GM21825 (cell line): ENCODE measurements around the gene GOPC.

Experiments
- ATAC-seq: cut with Tn5 transposase; IDR thresholded peaks from one replicate; pipeline ENCODE4 v1.9.1; 2021; ENCODE audit warnings: mild to moderate bottlenecking, moderate library complexity; ENCODE audit not compliant: unreplicated experiment

The GOPC gene

DNA sequence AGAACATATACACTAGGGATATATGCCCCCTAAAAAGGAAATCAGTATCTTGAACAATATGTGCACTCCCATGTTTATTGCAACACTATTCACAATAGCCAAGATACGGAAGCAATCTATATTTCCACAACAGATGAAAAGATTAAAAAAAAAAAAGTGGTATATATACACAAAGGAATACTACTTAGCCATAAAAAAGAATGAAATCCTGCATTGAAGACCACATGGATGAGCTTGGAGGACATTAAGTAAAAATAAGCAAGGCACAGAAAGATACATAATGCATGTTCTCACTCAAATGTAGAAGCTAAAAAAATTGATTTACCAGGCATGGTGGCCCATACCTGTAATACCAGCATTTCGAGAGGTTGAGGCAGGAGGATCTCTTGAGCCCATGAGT lies 4.6 kb downstream of the GOPC start:
- no peak for ATAC-seq

DNA sequence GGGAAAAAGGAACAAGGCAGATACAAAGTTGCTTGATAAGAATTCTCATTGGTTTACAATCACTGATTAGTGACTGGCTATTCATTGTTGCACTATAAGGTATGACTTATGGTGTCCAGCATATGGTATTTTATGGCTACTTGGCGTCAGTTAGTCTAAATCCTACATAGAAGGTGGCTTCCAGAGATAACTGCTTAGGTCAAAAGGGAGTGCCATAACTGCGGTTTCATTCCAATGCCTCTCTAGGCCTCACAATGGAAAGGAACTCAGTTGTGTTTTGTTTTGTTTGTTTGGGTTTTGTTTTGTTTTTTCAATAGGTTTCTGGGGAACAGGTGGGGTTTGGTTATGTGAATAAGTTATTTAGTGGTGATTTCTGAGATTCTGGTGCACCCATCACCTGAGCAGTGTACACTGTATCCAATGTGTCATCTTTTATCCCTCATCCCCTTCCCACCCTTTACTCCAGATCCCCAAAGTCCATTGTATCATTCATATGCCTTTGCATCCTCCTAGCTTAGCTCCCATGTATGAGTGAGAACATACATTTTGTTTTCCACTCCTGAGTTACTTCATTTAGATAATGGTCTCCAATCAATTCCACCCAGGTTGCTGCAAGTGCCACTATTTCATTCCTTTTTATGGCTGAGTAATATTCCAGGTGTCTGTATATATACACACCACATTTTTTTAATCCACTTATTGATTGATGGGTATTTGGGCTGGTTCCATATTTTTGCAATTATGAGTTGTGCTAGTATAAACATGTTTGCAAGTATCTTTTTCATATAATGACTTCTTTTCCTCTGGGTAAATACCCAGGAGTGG lies 7.0 kb downstream of the GOPC start:
- no peak for ATAC-seq

DNA sequence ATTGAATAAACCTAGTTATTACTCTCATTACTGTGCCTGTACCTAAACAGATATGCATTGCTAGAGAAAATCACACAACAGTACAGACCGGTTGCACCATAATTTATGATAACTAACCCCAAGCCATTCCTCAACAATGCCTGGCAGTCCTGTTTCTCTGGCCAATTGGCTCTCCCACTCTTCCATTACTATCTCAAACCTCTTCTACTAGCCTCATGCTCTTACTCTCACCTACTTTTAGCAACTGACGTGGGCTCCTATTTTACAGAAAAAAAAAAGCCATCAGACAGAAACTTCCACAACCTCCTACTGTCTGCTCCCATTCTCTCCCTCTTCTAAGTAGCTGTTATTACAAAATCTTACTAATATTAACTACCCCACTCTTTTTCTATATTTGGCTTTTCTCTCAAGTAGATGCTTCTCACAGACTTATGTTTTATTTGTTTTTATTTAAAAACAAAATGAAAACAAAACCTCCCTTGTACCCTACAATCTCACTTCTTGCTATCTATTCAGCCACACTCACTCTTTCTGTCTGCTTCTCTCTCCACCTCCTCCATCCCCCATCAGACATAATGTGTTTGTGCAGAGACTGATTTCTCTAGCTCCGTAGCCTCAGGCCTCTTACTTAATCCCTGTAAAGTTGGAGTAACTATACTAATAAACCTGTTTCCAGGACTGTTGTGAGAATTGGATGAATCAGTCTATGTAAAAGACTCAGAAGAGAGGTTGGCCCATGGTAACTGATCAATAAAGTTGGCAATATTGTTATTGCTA lies 9.1 kb downstream of the GOPC start:
- no peak for ATAC-seq

DNA sequence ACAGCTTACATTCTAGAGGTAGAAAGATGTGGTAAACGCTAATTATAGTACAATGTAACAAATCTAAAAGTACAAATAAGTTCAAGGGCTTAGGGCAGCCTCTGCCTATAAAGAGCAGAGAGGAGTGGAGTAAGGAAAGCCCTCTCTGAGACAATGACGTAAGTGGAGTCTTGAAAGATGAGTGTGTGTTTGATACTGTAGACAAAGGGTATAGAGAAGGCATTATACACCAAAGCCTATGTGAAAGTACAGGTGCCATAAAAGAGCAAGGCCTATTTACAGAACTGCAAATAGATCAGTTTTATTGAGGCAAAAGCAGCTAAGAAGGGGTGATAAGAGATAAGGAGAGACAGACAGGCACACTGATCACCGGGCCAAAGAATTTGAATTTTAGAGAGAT lies 10.9 kb downstream of the GOPC start:
- ATAC-seq, result no peak

DNA sequence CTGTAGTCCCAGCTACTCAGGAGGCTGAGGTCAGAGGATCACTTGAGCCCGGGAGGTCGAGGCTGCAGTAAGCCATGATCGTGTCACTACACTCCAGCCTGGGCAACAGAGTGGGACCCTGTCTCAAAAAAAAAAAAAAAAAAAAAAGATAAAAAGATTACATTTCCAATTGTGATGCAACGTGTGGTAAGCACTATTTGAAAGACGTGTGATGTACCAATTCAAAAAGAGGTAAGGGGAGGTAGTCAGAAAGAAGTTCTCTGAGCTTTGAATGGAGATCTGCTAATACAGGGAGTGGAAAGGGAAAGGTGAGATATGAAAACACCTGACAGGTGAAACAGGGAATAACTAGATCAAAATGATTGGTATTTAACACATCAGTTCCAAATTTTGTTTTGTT lies 11.9 kb downstream of the GOPC start:
- ATAC-seq, result no peak

DNA sequence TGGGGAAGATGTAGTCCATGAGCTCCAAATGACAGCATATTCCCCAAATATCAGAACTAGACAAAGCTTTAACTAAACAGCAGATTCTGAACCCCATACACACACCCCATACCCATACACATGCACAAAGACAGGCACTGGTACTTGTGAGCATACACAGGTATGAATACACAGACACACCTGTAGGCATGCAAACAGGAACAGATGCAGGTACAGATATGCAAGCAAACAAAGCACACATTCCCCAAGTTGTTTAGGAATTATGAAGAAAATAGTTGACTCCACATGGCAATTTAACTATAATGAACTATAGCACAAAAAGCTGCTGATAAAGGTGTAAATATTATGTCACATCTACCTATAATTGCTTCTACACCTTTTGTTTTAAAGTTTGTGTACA lies 16.7 kb downstream of the GOPC start:
- ATAC-seq, result no peak

DNA sequence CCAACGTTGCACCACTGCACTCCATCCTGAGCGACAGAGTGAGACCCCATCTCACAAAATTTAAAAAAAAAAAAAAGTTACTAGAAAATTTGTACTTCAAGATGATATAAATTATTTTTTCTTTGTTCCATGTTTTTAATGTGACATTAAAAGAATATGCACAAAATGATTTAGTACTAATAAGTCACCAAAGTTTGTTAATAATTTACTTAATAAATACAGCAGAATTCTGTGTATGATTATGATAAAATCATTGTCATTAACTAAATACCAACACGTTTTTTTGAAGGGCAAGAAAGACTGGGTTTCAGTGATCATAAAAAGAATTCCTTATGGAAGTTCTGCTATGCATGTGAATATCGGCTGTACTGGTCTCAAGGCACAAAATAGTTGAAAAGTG lies 28.1 kb downstream of the GOPC start:
- ATAC-seq, result no peak

DNA sequence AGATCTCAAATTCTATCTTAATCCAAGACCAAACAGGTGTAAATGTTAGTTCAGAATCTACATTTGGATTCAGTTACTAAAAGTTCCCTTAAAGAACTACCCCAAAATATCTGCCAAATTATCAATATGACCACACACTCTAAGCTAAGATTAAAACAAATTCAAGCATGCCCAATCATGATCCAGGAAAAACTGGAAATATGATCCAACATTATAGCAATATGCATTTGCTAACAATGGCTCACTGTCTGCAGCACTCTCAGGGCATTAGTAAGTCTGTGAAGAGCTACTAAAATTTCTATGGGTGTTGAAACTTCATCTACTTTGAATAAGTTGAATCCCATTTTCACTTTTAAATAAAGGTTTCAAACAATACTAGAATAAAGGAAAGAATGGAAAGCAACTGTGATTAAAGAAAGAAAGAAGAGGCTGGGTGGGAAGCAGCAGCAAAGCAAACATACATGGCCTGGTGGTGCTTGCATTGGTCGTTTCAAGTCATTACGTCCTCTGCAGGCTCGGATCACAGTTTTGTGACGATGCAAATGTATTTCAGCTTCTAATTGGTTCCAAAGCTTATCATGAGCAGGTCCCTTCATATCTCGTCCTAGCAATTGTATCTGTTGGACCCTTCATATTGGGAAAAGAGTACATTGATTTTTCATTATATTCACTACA lies 29.2 kb downstream of the GOPC start:
- ATAC-seq, result no peak

DNA sequence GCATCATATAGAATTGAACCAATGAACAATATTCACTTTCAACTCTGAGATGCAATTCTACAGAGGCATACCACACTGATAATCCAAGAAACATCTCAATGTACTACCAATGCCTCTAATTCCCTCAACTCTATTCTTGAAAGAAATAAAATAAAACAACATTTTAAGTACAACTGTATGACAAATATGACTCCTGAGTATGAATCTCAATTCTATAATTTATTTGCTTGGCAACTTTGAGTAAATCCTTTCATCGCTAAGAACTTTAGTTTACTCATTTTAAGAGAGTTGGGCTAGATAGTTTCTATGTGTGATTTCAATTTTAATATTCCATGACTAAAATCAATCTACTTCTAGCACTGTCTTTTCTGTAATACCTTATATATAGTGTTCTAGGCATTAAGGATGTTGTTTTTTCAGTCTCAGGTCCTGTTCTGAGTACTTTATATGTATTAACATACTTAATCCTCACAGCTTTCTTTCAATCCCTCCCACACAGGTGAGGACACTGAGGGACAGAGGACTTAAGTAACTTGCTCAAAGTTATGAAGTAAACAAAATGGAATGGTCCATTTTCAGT lies 33.4 kb downstream of the GOPC start:
- no peak for ATAC-seq

DNA sequence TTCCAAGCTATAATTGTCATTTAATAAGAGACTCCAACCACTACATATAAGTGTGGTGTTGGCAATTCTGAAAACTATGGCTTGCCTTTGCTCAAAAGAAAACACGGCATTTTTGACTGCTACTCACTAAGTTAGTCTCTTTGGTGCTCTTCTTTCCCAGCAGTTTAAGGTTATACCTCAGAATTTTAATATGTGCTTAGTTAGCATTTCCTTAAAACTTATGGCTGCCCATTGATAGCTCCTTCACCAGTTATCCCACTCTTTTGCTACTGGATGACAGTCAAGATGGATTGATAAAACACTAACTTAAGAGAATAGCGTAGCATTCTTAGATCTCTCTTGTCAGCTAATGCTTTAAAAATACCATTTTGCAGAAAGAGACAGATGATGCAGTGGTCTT lies 34.1 kb downstream of the GOPC start:
- ATAC-seq, result no peak

DNA sequence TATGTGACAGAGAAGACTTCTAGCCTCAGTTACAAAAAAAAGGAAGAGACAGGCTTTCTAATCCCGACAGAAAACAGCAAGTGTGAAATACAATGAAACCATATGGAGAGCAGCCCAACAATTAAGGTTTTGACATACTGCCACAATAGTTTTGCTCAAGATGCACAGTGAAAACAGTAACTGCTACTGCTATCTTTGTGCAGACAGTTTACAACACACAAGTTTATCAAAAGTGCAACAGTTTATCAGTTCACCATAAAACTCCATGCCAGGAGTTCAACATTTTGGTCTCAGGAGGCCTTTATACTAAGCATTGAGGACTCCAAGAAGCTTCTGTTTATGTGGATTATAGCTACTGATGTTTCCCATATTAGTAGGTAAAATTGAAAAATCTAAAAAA lies 37.6 kb downstream of the GOPC start:
- ATAC-seq, result no peak

DNA sequence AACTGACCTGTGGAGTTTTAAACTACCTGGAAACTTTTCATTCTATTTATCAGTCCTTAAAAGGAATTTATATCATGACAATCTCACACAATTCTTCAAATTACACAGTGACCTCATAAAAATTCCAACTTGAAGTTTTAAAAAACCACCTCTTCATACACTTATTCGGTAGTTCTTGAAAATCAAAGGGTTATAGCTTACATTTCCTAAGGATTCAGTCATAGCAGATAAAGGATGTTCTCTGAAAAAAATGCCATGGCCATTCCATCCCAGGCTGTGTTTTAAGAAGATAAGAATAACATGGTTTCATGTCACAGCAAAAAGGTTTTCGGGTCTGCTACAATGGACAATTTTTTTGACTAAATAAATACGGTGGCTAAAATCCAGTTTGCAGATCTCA lies 41.2 kb downstream of the GOPC start:
- no peak for ATAC-seq

DNA sequence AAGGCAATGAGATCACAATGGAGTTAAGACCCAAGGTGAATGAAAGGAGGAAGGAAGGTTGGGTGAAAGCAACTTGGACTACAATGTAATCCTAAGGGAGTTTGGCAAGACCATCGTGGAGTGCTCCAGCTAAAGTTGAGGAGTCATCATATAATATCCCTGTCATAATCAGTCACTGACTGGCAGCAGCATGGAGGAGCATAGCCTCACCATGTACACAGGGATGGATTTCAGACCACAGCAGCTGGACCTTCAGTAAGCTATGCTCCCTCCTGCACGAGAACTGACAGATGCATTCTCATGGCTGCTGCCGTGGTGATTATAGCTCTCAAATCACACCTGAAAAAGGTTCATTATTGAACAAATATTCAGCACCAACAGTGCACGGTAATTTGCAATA lies 43.0 kb downstream of the GOPC start:
- ATAC-seq, result no peak

DNA sequence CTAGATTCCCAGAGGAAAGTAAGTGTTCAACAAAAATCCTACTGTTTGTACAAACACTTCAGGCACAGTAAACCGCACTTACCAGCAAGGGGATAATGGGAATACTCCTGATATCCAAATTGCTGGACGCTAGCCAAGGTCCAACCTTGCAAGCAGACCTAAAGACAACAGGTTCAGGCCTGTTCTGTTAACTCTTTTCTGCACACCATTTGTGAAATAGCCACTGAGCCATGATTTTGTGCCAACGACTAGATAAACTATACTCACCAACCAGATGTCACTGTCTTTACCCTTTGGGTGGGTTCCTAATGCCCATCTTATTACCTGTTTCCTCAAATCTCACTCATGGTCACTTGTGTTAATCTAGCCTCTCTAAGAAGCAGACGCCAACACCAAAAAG lies 43.5 kb downstream of the GOPC start:
- no peak for ATAC-seq

DNA sequence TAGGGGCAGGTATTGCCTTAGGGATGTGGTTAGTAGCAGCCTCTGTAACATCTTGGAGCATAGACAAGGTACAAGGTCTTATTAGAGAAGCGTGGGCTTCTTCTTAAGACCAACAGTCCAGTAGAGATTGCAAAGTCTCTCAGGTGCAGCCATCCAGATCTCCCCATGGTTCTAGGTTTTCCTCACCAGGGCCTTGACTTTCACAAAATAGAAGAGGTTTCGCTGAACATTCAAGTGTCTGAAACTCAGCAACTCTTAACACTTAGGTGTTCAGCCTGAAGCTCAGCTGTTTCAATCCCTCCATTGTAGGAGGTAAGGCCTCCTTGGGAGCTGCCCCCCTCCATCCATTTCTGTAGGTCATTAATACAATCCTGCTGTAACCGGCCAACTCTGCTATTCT lies 44.4 kb downstream of the GOPC start:
- no peak for ATAC-seq

DNA sequence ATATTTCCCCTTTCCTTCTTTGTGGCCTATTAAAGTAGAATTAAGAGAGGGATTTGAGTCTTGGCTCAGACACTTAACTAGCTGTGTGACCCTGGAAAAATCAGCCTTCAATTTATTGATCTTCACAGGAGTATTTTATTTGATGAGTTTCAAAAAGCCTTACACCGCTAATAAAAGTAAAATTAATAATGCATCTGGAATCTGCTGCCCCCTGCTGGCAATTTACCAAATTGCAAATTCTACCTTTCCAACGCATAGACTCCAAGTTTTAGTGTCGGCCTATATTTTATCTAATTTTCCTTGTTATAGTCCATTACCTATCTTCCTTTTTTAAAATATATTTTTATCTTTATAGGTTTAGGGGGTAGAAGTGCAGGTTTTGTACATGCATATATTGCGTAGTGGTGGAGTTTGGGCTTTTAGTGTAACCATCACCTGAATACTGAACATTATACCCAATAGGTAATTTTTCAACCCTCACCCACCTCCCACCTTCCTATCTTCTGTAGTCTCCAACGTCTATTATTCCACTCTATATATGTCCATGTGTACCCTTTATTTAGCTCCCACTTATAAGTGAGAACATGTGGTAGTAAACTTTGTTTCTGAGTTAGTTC lies 46.3 kb downstream of the GOPC start:
- ATAC-seq, result no peak

DNA sequence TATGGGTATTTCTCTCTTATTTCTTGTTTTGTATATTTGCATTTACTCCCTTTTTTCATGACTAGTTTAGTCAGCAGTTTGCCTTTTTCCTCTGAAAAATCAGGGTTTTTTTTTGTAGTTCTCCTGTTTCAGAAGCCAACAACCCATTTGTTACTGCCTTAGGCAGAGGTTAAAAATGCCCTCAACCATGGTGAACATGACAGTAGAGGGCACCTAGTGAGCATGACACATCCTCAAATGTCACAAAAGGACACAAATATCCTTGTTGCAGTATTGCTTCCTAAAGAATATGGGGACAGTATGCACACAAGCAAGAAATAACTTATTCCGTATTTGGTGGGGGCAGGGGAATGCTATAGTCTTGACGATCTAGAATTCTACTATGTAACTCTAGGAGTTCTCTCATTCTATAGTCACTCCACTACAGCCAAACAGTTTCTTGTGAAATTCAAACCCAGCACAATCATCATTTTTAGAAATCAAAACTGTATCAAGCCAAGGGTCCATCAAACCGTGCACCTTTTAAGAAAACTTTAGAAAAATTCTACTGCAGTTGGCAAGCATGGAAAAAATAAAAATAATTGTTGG lies 47.0 kb downstream of the GOPC start:
- no peak for ATAC-seq

DNA sequence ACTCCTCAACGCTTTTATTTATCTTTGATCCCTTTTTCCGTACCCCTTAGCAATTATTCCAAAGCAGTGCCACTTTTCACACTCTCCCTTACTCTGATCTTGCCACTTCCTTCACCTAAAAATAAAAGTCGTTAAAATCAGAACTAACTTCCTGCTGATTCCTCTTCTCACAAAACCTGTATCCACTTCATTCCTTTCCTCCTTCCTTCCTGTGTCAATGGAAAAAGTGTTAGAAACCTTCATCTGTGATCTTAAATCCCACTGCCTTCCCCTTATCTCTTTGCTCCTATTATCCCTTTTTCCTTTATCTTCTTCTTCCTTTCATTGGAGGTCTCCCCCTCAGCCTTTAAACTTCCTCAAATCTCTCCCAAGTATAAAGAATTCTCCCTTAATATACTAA lies 49.2 kb downstream of the GOPC start:
- no peak for ATAC-seq

DNA sequence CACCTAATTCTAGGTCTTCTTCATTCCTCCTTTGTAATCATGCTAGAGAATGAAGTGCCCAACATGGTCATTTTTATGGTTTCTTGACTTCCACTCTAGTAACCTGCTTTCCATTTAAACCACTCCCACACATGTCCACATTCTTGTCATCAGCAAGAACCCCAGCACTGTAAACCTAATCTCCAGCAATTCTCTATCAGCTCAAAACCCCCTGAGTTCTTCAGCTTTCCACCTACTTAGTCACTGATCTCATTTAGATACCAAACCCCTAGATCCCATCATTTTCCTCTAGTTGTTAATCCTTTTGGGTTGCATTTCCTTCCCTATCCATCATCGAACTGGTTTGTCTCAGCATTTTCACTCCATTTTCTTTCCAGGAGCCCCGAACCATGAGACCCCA lies 49.7 kb downstream of the GOPC start:
- no peak for ATAC-seq

DNA sequence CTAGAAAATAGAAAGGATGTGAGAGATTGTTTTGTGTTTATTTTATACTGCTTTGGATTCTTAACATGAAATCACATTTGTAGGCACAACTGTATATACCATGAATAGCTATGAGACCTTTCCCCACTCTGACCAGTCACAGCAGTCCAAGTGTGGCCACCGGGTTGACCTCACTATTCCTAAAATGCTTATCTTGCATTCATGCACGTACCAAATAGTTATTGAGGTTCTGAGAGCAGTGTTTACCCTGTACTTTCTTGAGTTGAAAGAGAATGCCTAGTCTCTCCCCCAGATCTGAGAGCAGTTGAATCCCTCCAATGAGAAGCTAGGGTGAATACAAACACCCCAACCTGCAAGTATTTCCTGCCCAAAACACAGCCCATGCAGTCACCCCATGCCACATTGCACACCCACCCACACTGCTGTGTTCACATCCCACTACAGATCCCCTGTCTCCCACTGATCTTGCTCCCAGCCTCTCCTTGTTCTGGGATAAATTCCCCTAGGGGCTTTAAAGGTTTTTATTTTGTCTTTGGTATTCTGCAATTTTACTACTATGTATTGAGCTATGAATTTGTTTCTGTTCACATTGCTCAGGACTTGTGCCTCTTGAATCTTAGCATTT lies 51.6 kb downstream of the GOPC start:
- no peak for ATAC-seq
